Neutrophil (primary cell): ENCODE measurements around the gene CDKN2AIPNL.

Experiments
- H3K27ac ChIP-seq: fragments of 200-600 bp; sonication (generic); 2 replicates; pipeline ENCODE4 v1.5.1; 2016; ENCODE audit warnings: mild to moderate bottlenecking, moderate library complexity
- H3K27me3 ChIP-seq: fragments of 200-600 bp; sonication (generic); 2 replicates; pipeline ENCODE4 v1.6.0; 2016; ENCODE audit warnings: mild to moderate bottlenecking
- H3K36me3 ChIP-seq: fragments of 200-600 bp; sonication (generic); 2 replicates; pipeline ENCODE4 v1.5.1; 2017
- H3K4me1 ChIP-seq, 2 experiments: fragments of 200-600 bp in 1 of 2; sonication (generic) in 1 of 2; 1 replicate in 1 of 2; 2 replicates in 1 of 2; pipeline versions ENCODE4 v1.5.1 to v1.6.1; 2013 to 2016; ENCODE audit warnings: low read depth in 1 of 2, low read length in 1 of 2, mild to moderate bottlenecking in 1 of 2, moderate library complexity in 1 of 2; ENCODE audit not compliant: control insufficient read depth in 1 of 2, insufficient read depth in 1 of 2
- H3K4me3 ChIP-seq, 2 experiments: fragments of 200-600 bp in 1 of 2; sonication (generic) in 1 of 2; 1 replicate in 1 of 2; 2 replicates in 1 of 2; pipeline ENCODE4 v1.5.1; 2013 to 2016; ENCODE audit warnings: low read depth in 1 of 2, low read length in 1 of 2, mild to moderate bottlenecking in 1 of 2, moderate library complexity in 1 of 2
- H3K9me3 ChIP-seq: fragments of 200-600 bp; sonication (generic); 2 replicates; pipeline ENCODE4 v1.5.1; 2016
- TF ChIP-seq, protein P1 (sequence below): fragments of 200-600 bp; sonication (generic); IDR thresholded peaks from 2 replicates; pipeline ENCODE4 v1.5.1; 2016; ENCODE audit warnings: antibody characterized with exemption

The CDKN2AIPNL gene

DNA sequence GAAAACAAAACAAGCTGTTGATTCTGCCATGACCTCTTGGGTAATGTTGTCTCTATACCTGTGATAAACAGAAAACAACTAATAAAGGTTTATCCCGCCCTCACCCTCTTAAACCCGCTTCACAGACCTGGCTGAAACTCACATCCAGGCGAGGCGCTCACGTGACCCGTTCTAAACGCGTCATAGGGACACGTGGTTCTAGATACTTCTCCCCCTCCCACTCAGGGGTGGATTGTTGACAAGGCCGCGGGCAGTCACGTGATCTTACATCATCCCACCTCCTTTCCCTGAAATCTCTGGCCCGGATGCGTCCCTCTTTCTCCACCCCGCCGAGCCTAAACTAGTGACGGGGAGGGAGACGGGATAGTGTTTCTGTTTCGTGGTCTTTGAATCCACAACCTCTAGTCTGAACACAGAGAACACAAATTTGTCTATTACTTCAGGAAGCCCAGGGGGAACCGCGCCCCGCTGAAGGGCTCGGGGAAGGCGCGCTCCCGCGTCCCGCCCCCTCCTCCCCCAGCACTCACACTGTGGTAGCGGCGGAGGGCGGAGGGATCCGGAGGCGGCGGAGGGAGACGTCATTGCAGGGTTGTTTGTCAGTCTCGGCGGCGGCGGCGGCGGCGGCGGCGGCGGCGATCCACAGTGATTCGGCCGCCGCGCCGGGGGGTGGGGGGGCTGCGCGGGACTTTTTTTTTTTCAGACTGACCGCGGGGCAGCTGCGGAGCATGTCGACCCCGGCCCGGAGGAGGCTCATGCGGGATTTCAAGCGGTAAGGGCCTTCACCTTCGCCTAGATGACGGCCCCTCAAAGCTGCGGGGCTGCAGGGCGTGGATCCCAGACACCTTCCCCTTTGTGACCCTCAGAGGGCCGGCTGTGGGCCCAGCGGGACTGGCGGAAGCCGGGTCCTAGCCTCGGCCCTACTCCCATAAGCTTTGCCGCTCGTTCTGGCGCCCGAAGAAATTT lies 40.5 kb downstream of the CDKN2AIPNL start, which contains the start of gene UBE2B:
Gene UBE2B, plus strand, starts transcription at position 699 of the 963 bp plus-strand sequence. Its CDS starts 27 bp downstream, at position 726.
- Histone ChIP-seq H3K27ac (peak within 1 kb of the TSS; percentile 99), H3K4me1 (peaks cover 39 to 45% of the 10 kb centered on the region in 2 experiments), H3K9me3 (no peaks in the 10 kb centered on the region), H3K36me3 (peaks cover 21% of the 10 kb centered on the region), H3K4me3 (peak within 1 kb of the TSS; percentile 96 to 97), H3K27me3 (peaks cover 2% of the 10 kb centered on the region)
- TF ChIP-seq, protein P1, sequence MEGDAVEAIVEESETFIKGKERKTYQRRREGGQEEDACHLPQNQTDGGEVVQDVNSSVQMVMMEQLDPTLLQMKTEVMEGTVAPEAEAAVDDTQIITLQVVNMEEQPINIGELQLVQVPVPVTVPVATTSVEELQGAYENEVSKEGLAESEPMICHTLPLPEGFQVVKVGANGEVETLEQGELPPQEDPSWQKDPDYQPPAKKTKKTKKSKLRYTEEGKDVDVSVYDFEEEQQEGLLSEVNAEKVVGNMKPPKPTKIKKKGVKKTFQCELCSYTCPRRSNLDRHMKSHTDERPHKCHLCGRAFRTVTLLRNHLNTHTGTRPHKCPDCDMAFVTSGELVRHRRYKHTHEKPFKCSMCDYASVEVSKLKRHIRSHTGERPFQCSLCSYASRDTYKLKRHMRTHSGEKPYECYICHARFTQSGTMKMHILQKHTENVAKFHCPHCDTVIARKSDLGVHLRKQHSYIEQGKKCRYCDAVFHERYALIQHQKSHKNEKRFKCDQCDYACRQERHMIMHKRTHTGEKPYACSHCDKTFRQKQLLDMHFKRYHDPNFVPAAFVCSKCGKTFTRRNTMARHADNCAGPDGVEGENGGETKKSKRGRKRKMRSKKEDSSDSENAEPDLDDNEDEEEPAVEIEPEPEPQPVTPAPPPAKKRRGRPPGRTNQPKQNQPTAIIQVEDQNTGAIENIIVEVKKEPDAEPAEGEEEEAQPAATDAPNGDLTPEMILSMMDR, result peak; percentile 23

DNA sequence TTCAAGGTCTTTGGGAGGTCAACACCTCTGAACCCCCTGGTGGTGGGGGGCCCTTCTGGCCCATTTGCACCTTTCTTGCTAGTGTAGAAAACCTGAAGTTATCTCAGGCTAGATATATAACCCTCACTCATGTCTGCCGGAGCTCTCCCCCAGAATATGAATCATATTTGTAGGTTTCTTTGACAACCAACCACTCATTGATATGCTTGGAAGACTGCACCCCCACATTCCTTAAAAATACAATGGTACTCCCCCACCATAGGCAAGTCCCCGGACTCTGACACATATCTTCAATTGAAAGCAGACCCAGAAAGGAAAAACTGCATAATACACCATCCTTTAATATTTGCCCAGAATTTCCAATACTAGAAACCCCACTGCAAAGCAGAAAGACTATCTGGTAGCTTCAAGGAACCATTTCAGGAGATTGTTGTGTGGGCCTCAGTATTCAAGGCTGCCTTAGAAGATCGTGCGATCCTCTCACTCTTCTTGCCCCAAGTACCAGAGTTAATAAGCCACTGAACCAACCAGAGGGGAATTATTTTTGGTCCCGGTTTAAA lies 41.3 kb downstream of the CDKN2AIPNL start:
- peak overlapping the region; percentile 99 for H3K27ac ChIP-seq
- peak overlapping the region; percentile 96 to 97 for H3K4me3 ChIP-seq
- peaks cover 40 to 46% of the 10 kb centered on the region in 2 experiments for H3K4me1 ChIP-seq
- H3K36me3 ChIP-seq, result peaks cover 15% of the 10 kb centered on the region
- peaks cover 10% of the 10 kb centered on the region for H3K27me3 ChIP-seq
- TF ChIP-seq, protein P1, result no peak
- H3K9me3 ChIP-seq, result no peaks in the 10 kb centered on the region

DNA sequence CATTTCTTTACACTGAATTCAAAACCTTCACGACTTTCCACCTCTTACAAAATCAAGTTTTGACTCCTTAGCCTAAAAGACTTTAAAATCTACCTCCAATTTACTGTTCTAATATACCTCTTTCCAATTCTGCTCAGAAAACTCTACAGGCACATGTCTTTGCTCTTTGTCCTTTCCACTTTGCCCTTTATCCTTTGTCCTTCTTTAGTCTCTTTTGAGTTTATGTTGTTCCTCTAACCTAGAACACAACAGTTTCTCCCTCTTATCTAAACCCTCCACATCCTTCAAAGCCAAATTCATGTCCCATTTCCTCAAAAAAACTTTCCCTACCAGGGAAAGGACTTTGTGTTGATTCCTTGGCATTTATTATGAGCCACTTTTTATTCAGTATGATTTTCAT lies 46.1 kb downstream of the CDKN2AIPNL start:
- Histone ChIP-seq H3K27me3 (peaks cover 18% of the 10 kb centered on the region), H3K27ac (no peak overlapping the region), H3K4me3 (no peak overlapping the region), H3K9me3 (no peaks in the 10 kb centered on the region), H3K36me3 (no peaks in the 10 kb centered on the region), H3K4me1 (peaks cover 18 to 25% of the 10 kb centered on the region in 2 experiments)
- TF ChIP-seq, protein P1, result no peak

- TF ChIP-seq, protein P1, result no peak
- Histone ChIP-seq H3K9me3 (no peaks in the 10 kb centered on the region), H3K4me1 (no peaks in the 10 kb centered on the region), H3K36me3 (no peaks in the 10 kb centered on the region), H3K27ac (no peak overlapping the region), H3K4me3 (no peak overlapping the region), H3K27me3 (no peaks in the 10 kb centered on the region)
Measured at GRCh38 chr5:134355681-134356080, 56.0 kb downstream of the CDKN2AIPNL start.
